GM19238 (cell line): Measurements from ENCODE around the gene SCAPER.
"Not testable (repeated sequence)": the region's sequence is repeated elsewhere in the genome, so short reads cannot be mapped to it uniquely, and the experiment has no call there.

Experiments used
- DNase-seq: peaks from one replicate; pipeline ENCODE4 v3.0.0; 2011; ENCODE audit warnings: low spot score; ENCODE audit not compliant: insufficient read length

SCAPER gene

DNA sequence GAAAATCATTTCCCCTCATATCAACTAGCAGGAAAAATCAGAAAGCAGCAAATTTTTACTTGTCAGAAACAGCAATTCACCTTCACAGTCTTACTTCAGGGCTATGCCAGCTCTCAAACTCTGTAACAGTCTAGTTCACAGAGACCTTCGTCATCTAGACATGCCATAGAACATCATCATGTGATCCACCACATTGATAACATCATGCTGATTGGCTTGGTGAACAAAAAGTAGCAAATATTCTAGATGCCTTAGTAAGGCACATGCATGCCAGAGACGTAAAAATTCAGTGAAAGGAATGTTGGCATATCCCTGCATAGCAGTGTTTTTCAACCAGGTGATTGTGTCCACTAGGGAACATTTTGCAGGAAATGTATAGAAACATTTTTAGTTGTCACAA, 8.6 kb upstream of the SCAPER start:
- DNase-seq = no peak

DNA sequence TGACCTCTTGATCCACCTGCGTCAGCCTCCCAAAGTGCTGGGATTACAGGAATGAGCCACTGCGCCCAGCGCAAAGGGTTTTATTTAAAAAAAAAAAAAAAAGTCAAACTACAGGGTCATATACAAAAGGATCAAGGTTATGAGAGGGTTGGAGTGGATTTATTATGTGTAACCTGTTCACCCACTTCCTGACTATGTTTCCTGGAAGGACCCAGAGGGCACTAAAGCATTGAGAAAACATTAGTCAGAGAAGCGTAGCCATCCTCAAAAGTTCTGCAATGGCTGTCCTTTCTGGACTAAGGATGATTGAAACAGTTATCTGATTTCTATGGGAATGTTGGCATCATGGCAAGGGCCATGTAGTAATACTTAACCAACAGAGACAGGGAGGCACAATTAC, 7.3 kb upstream of the SCAPER start:
- no peak for DNase-seq

- DNase-seq = no peak
These were observed 715 bp upstream of the SCAPER start for GRCh38 chr15:76905855-76906254.

GRCh38 chr15:76904461-76905012, 603 bp downstream of the SCAPER start:
- no peak for DNase-seq

GRCh38 chr15:76903251-76903681, 1.9 kb downstream of the SCAPER start:
- DNase-seq = no peak

GRCh38 chr15:76901965-76902364, 3.2 kb downstream of the SCAPER start:
- no peak for DNase-seq

- DNase-seq = not testable (repeated sequence)
These were observed 5.2 kb downstream of the SCAPER start for GRCh38 chr15:76899931-76900310.

- DNase-seq = not testable (repeated sequence)
These were observed 5.8 kb downstream of the SCAPER start for GRCh38 chr15:76899176-76899930.

DNA sequence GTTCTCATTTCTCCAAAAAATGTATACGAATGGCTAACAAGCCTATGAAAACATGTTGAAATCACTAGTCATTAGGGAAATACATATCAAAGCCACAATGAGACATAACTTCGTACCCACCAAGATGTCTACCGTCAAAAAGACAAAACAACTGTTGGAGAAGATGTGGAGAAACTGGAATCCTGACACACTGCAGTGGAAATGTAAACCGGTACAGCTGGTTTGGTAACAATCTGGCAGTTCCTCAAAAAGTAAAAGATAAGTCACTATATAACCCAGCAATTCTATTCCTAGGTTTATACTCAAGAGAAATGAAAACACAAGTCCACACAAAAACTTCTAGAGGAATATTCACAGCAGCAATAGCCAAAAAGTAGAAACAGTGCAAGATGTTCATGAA, 7.0 kb downstream of the SCAPER start:
- DNase-seq = no peak

- DNase-seq = no peak
These were observed 11.0 kb downstream of the SCAPER start for GRCh38 chr15:76894174-76894573.

GRCh38 chr15:76892836-76893235, 12.3 kb downstream of the SCAPER start:
- DNase-seq = not testable (repeated sequence)

DNA sequence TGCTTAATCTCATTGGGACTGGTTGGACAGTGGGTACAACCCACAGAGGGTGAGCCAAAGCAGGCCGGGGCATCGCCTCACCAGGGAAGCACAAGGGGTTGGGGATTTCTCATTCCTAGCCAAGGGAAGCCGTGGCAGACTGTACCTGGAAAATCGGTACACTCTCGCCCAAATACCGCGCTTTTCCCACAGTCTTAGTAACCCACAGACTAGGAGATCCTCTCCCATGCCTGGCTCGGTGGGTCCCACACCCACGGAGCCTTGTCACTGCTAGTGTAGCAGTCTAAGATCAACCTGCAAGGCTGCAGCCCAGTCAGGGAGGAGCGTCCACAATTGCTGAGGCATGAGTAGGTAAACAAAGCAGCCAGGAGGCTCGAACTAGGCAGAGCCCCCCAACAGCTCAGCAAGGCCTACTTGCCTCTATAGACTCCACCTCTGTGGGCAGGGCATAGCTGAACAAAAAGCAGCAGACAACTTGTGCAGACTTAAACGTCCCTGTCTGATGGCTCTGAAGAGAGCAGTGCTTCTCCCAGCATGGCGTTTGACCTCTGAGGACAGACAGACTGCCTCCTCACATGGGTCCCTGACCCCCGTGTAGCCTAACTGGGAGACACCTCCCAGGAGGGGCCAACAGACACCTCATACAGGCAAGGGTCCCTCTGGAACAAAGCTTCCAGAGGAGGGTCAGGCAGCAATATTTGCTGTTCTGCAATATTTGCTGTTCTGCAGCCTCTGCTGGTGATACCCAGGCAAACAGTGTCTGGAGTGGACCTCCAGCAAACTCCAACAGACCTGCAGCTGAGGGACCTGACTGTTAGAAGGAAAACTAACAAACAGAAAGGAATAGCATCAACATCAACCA, 17.6 kb downstream of the SCAPER start:
- not testable (repeated sequence) for DNase-seq

- no peak for DNase-seq
These were observed 19.9 kb downstream of the SCAPER start for GRCh38 chr15:76885212-76885611.

GRCh38 chr15:76875911-76876310, 29.2 kb downstream of the SCAPER start:
- DNase-seq = no peak

GRCh38 chr15:76873066-76873465, 32.1 kb downstream of the SCAPER start:
- DNase-seq = not testable (repeated sequence)

DNA sequence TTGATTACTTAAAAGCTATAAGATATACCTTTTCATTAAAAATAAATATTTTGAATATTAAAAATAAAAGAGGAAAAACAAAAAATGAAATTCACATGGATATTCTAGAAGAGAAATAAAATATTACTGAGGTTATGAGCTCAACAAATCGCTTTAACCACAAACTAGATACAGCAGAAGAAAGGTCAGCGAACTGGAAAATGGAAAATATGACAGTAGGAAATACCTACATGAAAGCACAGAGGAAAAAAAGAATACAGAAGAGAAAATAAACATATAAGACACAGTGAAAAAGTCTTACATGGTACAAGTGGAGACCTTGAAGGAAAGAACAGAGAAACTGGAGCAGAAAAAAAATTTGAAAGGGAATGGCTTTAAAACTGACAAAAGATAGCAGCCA, 33.2 kb downstream of the SCAPER start:
- DNase-seq = no peak

DNA sequence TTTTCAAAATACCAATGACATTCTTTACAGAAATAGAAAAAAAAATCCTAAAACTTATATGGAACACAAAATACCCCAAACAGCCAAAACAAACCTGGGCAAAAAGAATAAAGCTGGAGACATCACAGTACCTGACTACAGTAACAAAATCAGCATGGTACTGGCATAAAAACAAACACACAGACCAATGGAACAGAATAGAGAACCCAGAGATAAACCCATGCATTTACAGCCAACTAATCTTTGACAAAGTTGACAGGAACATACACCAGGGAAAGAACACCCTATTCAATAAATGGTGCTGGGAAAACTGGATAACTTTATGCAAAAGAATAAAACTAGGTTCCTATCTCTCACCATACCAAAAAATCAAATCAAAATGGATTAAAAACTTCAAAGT, 36.4 kb downstream of the SCAPER start:
- no peak for DNase-seq

DNA sequence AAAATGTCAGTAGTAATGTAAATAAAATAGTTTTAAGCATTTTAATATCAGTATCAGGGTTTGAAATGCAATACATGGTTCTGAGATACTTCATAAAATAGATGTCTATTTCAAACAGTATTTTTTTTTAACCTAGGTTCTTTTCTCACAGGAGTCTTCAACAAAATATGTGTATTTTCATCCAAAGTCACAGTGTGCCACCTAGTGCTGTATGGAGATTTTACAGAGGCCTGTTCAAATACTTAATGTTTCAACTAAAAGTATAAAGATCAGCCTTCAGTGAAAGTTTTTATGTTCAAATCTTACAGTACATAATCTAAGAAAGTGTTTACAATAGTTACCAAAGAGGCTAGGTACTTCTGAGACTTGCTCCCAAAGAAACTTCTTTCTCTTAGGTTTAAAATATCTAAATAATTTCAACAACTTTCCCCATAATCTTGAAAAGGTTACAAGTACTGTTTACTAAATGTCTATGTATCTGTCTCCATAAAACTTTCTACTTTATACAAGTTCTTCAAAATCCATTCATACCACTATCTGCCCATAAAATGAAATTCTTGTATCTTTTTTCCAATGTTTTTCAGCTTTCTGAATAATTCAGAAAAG, 38.3 kb downstream of the SCAPER start:
- DNase-seq = no peak

GRCh38 chr15:76866008-76866407, 39.1 kb downstream of the SCAPER start:
- no peak for DNase-seq

DNA sequence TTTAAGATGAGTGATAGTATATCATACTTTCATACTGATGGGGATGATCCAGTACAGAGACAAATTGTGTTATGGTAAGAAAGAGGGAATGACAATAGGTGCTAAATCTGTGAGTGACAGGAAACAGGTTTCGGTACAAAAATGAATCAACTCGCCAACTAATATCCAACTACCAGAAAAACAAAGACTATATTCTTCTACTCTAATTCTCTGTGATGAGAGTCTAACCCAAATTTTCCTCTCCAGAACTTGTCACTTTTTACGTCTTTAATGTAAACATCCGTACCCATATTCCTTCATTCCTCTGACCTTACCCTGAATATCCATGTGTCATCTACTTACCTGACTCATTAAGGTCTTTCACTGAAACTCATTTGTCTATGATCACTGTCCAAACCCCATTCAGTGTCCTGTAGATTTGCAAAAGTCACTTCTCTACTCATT, 39.6 kb downstream of the SCAPER start:
- no peak for DNase-seq

DNA sequence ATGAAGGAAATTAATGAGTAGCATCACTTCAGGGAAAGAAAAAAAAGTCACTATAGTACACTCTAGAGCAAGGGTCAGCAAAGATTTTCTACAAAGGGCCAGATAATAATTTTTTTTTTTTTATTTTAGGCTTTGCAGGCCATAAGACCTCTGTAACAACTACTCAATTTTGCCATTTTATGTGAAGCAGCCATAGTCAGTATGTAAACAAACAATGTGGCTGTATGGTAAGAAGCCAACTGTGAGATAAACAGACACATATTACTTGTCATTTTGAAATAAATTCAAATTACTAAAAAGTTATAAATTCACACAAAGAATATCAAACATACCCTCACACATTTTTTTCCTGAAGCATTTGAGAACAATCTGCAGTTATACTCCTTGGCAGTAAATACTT, 40.6 kb downstream of the SCAPER start:
- DNase-seq = no peak

- DNase-seq = no peak
These were observed 41.4 kb downstream of the SCAPER start for GRCh38 chr15:76863693-76864092.
